ENCODE measurements around the gene SLC22A17.

Gene SLC22A17

DNA sequence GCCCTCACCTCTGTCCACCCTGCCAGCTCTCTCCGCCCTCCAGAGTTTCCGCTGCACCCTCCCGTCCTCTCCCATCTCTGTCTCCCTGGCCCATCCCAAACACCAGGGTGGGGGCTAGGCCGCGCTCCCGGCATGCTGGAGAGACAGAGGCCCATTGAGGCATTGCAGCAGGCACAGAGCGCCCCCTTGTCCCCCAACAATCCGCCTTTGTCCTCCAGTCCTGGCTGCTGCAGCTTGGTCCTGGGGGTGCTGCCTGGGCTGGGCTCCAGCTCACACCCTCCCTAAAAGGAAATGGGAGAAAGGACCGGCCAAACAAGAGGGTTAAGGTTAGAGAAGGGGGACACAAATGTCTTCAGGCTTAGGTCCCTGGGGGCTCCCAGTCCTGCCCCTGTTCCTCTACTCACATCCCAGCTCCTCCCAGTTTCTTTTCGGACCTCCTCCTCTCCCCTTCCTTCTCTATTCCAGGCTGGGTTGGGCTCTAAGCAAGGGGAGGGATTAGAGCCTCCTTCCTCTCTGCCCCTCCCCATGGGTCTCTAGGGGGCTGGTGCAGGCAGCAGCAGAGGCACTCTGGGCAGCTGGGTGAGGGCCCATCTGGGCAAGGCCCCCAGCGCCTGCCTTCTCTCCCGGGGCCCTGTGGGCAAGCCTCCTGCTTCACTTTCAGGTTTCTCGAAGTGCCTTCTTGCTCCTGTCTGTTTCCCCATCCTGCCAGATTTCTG lies 24.0 kb upstream of the SLC22A17 start, which contains the start of gene CMTM5:
TSS of gene CMTM5 (plus strand) at position 565 of the 716 bp plus-strand sequence. CDS start 206 bp downstream, outside the sequence.
- DNase-seq (ENCODE audit: low read depth), result no peak
- TF ChIP-seq, protein P1, sequence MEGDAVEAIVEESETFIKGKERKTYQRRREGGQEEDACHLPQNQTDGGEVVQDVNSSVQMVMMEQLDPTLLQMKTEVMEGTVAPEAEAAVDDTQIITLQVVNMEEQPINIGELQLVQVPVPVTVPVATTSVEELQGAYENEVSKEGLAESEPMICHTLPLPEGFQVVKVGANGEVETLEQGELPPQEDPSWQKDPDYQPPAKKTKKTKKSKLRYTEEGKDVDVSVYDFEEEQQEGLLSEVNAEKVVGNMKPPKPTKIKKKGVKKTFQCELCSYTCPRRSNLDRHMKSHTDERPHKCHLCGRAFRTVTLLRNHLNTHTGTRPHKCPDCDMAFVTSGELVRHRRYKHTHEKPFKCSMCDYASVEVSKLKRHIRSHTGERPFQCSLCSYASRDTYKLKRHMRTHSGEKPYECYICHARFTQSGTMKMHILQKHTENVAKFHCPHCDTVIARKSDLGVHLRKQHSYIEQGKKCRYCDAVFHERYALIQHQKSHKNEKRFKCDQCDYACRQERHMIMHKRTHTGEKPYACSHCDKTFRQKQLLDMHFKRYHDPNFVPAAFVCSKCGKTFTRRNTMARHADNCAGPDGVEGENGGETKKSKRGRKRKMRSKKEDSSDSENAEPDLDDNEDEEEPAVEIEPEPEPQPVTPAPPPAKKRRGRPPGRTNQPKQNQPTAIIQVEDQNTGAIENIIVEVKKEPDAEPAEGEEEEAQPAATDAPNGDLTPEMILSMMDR (conservative IDR thresholded peaks at IDR 0.05; ENCODE audit: control insufficient read depth, insufficient read depth, low read depth, low read length), result no peak
- no peak within 1 kb of the TSS for H3K4me3 ChIP-seq (ENCODE audit: control insufficient read depth, low read depth, low read length)

- DNase-seq (ENCODE audit: low read depth), result no peak
- TF ChIP-seq, protein P1 (conservative IDR thresholded peaks at IDR 0.05; ENCODE audit: control insufficient read depth, insufficient read depth, low read depth, low read length), result no peak
- no peak overlapping the region for H3K4me3 ChIP-seq (ENCODE audit: control insufficient read depth, low read depth, low read length)
Measured at GRCh38 chr14:23375527-23376251, 23.0 kb upstream of the SLC22A17 start.

GRCh38 chr14:23373041-23373440 lies 20.4 kb upstream of the SLC22A17 start:
- TF ChIP-seq, protein P1 (conservative IDR thresholded peaks at IDR 0.05; ENCODE audit: control insufficient read depth, insufficient read depth, low read depth, low read length), result no peak
- no peak for DNase-seq (ENCODE audit: low read depth)
- H3K4me3 ChIP-seq (ENCODE audit: control insufficient read depth, low read depth, low read length), result no peak overlapping the region

DNA sequence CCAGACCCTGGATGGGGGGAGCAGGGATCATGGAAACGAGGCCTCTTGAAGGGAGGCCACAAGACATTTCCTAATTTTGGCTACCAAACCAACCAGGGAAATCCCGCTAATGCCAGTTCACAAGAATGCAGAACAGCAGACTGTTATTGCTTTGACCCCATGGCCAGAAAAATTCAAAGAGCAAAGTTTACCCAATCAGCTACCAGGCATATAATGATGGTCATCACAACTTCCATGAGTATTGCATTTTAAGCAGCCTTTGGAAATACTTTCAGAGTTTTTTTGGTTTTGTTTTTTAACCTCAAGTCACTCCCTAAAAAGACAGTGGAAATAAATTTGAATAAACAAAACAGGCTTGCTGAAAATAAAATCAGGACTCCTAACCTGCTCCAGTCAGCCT lies 19.8 kb upstream of the SLC22A17 start, which contains the start of gene IL25:
TSS of gene IL25 (plus strand) at position 301 of the 400 bp plus-strand sequence.
- no peak within 1 kb of the TSS for H3K4me3 ChIP-seq (ENCODE audit: control insufficient read depth, low read depth, low read length)
- TF ChIP-seq, protein P1 (conservative IDR thresholded peaks at IDR 0.05; ENCODE audit: control insufficient read depth, insufficient read depth, low read depth, low read length), result no peak
- no peak for DNase-seq (ENCODE audit: low read depth)

GRCh38 chr14:23371865-23372264 lies 19.2 kb upstream of the SLC22A17 start:
- DNase-seq (ENCODE audit: low read depth), result no peak
- TF ChIP-seq, protein P1 (conservative IDR thresholded peaks at IDR 0.05; ENCODE audit: control insufficient read depth, insufficient read depth, low read depth, low read length), result no peak

GRCh38 chr14:23370221-23370620 lies 17.5 kb upstream of the SLC22A17 start:
- H3K4me3 ChIP-seq (ENCODE audit: control insufficient read depth, low read depth, low read length), result no peak overlapping the region
- DNase-seq (ENCODE audit: low read depth), result no peak
- TF ChIP-seq, protein P1 (conservative IDR thresholded peaks at IDR 0.05; ENCODE audit: control insufficient read depth, insufficient read depth, low read depth, low read length), result no peak

More at GRCh38 chr14:23371865-23372264, 19.2 kb upstream of the SLC22A17 start:
- H3K4me3 ChIP-seq (ENCODE audit: control insufficient read depth, low read depth, low read length), result no peak overlapping the region
